Activated CD4-positive, alpha-beta T cell treated with anti-CD3 and anti-CD28 coated beads, Interleukin-2, Interleukin-4, amounts not matched to agents 100 ng/mL and 50 ng/mL, durations not matched to agents 16 hours and 8 hours (primary cell): ENCODE results near the gene ZNF688.
"Not testable (repeated sequence)": the region's sequence is repeated elsewhere in the genome, so short reads cannot be mapped to it uniquely, and the experiment has no call there.

Experiments used
- DNase-seq: peaks from one replicate; pipeline ENCODE4 v3.0.0-alpha.2; 2020; ENCODE audit warnings: low spot score

The ZNF688 gene

DNA sequence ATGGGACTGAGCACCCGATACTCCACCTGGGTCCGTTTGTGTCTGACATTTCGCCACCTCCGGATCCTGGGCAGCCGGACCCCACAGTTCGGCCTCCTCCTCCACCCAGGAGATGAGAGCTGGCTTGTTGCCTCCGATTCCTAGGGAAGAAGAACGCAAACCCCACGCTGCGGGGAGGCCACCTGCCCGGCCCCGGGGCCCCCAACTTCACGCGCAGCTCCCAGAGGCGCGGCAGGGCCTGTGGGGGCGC is 13.9 kb downstream of the ZNF688 start:
- DNase-seq = no peak

- no peak for DNase-seq
These were observed 15.4 kb downstream of the ZNF688 start for GRCh38 chr16:30556125-30556473.

- DNase-seq = no peak
These were observed 16.0 kb downstream of the ZNF688 start for GRCh38 chr16:30555315-30556124.

- no peak for DNase-seq
These were observed 16.8 kb downstream of the ZNF688 start for GRCh38 chr16:30554557-30555314.

- no peak for DNase-seq
These were observed 18.1 kb downstream of the ZNF688 start for GRCh38 chr16:30553393-30553899.

DNA sequence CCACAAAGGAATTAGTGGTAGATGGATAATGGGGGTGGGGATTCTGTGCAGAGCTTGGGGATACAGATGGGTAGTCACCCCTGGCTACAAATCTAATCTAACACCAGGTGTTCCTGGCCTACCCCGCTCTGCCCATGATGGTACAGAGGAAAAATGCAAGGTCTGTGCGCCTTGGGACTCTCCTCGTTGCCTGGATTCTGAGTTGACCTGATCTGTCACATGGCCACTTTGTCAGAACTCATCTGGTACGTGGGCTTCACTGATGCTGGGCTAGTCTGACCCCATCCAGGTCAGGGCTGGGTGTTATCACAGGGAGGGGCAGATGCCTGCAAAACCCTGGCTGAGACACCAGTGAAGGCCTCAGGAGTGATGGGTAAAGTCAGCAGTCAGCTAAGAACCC is 18.6 kb downstream of the ZNF688 start:
- no peak for DNase-seq

DNA sequence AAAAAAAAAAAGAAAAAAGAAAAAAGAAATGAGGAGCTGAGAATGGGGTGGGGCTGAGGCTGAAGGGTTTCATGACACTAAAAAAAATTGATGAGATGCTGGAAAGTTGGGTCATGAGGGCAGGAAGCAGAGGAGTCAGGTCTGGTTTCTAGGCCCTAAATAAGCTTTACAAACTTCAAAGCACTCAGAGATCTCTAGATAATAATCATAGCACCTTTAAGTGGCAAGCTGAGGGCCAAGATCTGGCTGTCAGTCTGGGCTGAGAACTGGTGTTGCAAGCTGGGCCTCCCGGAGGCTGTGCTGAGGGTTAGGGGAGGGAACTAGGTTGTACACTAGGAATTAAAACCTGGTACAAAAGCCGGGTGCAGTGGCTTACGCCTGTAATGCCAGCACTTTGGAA is 19.7 kb downstream of the ZNF688 start:
- DNase-seq = peak; percentile 71

- no peak for DNase-seq
These were observed 22.9 kb downstream of the ZNF688 start for GRCh38 chr16:30548416-30549253.

GRCh38 chr16:30546115-30546514 is 25.4 kb downstream of the ZNF688 start:
- no peak for DNase-seq

DNA sequence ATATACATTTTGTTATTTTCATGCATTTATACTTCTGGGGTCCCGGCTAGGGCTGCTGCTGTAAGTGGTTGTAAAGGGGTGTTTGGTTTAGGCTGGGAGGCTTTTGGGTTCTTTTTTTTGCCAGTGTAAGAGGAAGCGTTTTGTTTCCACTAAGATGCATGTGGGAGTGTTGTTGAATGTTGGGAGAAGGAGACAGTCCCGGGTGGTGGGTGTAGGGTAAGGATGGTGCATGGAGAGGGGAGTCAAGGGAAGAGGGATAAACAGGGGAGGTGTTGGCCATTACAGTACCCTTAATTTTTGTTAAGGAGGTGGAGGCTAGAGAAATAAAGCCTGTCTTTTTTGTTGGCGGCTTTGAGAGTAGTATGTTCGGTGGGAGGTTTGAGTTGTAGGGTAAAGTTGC is 28.4 kb downstream of the ZNF688 start:
- DNase-seq = no peak

DNA sequence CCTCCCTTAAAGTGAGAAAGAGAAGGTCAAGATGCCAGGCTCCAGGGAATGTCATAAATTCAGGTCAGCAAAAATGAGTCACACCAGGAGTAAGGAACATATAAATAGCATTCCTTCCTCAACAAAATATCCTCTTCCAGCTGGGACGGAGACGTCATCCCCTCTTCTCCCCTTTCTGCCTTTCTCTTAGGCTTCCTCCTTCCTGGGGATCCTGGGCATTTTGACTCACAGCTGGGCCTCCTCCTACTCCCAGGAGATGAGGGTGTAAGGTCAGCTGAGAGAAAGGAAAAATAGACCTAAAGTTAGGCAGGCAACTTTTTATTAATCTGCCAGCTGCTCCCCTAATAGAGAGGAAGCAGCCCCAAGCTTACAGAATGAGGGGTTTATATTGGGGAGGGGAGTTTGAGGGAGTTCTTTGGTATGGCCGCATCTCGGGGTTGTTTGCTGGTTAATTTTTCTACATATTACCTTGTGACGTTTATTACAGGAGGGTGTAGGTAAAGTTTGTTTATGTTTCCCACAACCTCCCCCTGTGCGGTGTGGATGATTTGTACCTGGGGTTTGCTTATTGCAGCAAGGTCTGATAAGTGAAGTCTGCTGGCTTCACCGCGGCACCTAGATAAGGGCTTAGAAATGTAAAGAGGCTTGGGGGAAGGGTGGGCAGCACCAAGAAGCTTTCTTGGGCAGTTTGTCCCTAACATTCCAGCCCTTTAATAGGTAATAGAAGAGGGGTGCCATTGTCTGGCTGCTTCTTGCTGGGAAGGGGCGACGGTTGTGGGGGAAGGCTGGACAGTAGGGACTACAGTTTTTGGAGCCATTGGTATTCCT is 29.8 kb downstream of the ZNF688 start:
- no peak for DNase-seq

DNA sequence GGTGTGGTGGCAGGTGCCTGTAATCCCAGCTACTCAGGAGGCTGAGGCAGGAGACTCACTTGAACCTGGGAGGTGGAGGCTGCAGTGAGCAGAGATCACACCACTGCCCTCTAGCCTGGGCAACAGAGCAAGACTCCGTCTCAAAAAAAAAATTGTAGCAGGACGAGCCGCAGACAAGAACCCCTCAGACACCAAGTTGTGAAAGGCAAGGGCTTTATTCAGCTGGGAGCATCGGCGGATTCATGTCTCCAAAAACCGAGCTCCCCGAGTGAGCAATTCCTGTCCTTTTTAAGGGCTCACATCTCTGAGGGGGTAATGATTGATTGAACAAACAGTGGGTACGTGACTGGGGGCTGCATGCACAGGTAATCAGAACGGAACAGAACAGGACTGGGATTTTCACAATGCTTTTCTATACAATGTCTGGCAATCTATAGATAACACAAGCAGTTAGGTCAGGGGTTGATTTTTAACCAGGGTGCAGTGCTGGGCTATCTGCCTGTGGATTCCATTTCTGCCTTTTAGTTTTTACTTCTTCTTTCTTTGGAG is 30.5 kb downstream of the ZNF688 start:
- DNase-seq = not testable (repeated sequence)

- DNase-seq = not testable (repeated sequence)
These were observed 31.5 kb downstream of the ZNF688 start for GRCh38 chr16:30539986-30540526.

- DNase-seq = no peak
These were observed 32.2 kb downstream of the ZNF688 start for GRCh38 chr16:30539000-30539964.

GRCh38 chr16:30536391-30537024 is 35.0 kb downstream of the ZNF688 start:
- not testable (repeated sequence) for DNase-seq

- DNase-seq = peak; percentile 69
These were observed 35.7 kb downstream of the ZNF688 start for GRCh38 chr16:30535777-30536190.

DNA sequence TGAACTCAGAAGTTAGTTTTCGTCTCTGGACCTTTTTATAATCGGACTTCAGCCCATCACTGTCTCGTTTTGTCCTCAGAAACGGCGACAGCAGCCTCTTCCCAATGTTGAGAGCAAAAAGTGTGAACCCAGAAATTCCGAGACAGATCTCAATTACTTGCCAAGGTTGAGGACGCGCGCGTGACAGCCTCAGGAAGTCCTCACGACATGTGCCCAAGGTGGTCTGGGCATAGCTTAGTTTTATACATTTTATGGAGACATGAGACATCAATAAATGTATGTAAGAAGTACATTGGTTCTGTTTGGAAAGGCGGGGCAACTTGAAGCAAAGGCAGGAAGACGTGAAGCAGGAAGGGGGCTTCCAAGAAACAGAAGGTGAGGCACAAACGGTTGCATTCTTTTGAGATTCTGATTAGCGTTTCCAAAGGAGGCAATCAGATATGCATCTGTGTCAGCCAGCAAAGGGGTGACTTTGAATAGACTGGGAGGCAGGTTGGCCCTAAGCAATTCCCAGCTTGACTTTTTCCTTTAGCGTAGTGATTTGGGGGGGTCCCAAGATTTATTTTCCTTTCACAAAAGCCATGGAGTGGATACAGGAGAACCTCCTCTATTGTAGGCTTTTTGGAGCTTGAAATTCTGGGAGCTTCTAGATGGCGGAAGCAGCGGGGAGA is 36.3 kb downstream of the ZNF688 start:
- DNase-seq = peak; percentile 39

DNA sequence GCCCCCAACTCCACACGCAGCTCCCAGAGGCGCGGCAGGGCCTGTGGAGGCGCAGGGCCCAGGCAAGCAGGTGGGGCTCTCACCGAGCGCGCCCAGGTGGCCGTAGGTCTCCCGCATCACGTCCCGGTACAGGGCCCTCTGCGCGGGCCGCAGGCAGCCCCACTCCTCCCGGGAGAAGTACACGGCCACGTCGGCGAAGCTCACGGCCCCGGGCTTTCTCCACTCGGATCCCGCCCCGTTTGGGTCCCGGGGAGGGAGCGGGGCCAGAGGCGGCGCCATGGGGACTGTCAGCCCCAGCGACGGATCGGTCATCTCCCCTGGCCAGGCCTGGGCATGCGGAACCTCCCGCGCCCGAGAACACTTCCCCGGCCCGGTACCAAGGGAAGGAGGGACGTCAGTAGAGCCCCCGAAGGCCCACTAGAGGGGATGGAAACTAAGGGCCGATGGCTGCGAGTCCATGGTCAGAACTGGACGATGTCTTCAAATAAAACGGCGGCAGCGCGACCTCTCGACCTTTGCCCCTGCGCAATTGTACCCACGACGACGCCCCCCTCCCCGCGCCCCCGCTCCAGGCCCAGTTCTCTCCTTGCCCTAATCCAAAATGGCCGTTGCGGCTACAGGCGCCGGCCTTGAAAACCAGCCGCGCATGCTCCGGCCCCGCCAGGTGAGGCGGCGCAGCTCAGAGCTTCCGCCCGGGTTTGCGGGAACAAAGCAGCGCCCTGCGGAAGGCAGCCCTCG is 37.0 kb downstream of the ZNF688 start, which contains the start of gene ZNF747:
Gene ZNF747 (minus strand): TSS at position 491 of the 738 bp plus-strand sequence. CDS start 179 bp downstream, at position 312.
- peak; percentile 93 for DNase-seq
